ENCODE results near the gene PLXNC1. TPM values are rescaled to one million over a fixed set of nuclear protein-coding genes. Genes with fewer than 3 reads are reported as not detected.

Gene PLXNC1
- total RNA-seq, 2 donors from 2014 or later, result 11.3 to 14.1 TPM

- H3K9me3 Mint-ChIP-seq, result no peaks in the 10 kb centered on the region
- no peak for ATAC-seq (replicated peaks in 1 of 2)
- no peak for DNase-seq
- H3K27me3 Mint-ChIP-seq (ENCODE audit: low read depth), result no peaks in the 10 kb centered on the region
- no peak overlapping the region for H3K27ac Mint-ChIP-seq
- H3K4me3 Mint-ChIP-seq, result no peak overlapping the region
- peaks cover 82% of the 10 kb centered on the region for H3K4me1 Mint-ChIP-seq (ENCODE audit: low read depth)
- H3K36me3 Mint-ChIP-seq (ENCODE audit: insufficient read depth in 2 of 2), result peaks cover 0 to 4% of the 10 kb centered on the region in 2 donors
These were observed 117.8 kb downstream of the PLXNC1 start for GRCh38 chr12:94265966-94266745.

GRCh38 chr12:94266796-94267536, 118.6 kb downstream of the PLXNC1 start:
- Mint-ChIP-seq H3K36me3 (ENCODE audit: insufficient read depth in 2 of 2) (peaks cover 0 to 2% of the 10 kb centered on the region in 2 donors), H3K9me3 (no peaks in the 10 kb centered on the region), H3K27ac (no peak overlapping the region), H3K4me1 (ENCODE audit: low read depth) (peaks cover 86% of the 10 kb centered on the region), H3K4me3 (peak overlapping the region; percentile 22 to 29), H3K27me3 (ENCODE audit: low read depth) (no peaks in the 10 kb centered on the region)
- ATAC-seq (replicated peaks in 1 of 2) (no peak), DNase-seq (no peak)

DNA sequence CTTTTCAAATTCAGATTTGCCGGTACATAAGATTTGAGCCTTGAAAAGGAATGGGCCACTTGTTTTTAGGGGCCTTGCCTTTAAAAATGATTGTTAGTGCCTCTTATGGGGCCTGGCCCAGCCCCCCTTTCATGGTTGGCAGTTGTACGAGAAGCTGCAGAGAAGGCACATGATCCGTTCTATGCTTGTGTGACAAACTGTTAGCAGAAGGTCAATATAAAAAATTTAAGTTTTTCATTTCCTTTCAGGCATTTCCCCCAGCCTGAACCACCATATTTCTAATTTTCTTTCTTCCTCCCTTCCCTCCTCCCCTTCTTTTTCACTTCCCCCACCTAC, 119.1 kb downstream of the PLXNC1 start:
- Mint-ChIP-seq H3K27me3 (ENCODE audit: low read depth) (no peaks in the 10 kb centered on the region), H3K4me1 (ENCODE audit: low read depth) (peaks cover 86% of the 10 kb centered on the region), H3K27ac (no peak overlapping the region), H3K4me3 (peak overlapping the region in 1 of 2 donors; percentile 15), H3K36me3 (ENCODE audit: insufficient read depth in 2 of 2) (peaks cover 1 to 2% of the 10 kb centered on the region in 2 donors), H3K9me3 (no peaks in the 10 kb centered on the region)
- ATAC-seq (replicated peaks in 1 of 2) (no peak), DNase-seq (no peak)

GRCh38 chr12:94267921-94268471, 119.6 kb downstream of the PLXNC1 start:
- Mint-ChIP-seq H3K4me1 (ENCODE audit: low read depth) (peaks cover 81% of the 10 kb centered on the region), H3K9me3 (no peaks in the 10 kb centered on the region)
- ATAC-seq (replicated peaks in 1 of 2), result no peak

GRCh38 chr12:94269316-94269999, 121.1 kb downstream of the PLXNC1 start:
- H3K36me3 Mint-ChIP-seq (ENCODE audit: insufficient read depth in 2 of 2), result peaks cover 1 to 5% of the 10 kb centered on the region in 2 donors
- no peaks in the 10 kb centered on the region for H3K27me3 Mint-ChIP-seq (ENCODE audit: low read depth)
- no peak for DNase-seq
- peaks cover 71% of the 10 kb centered on the region for H3K4me1 Mint-ChIP-seq (ENCODE audit: low read depth)
- peak overlapping the region; percentile 67 to 97 for H3K4me3 Mint-ChIP-seq
- peak overlapping the region; percentile 92 for H3K27ac Mint-ChIP-seq
- H3K9me3 Mint-ChIP-seq, result no peaks in the 10 kb centered on the region
- ATAC-seq (replicated peaks in 1 of 2), result peak; percentile 84 to 86

More at GRCh38 chr12:94267921-94268471, 119.6 kb downstream of the PLXNC1 start:
- Mint-ChIP-seq H3K27me3 (ENCODE audit: low read depth) (no peaks in the 10 kb centered on the region), H3K27ac (no peak overlapping the region), H3K36me3 (ENCODE audit: insufficient read depth in 2 of 2) (peaks cover 1 to 2% of the 10 kb centered on the region in 2 donors), H3K4me3 (peak overlapping the region; percentile 37 to 52)
- no peak for DNase-seq

DNA sequence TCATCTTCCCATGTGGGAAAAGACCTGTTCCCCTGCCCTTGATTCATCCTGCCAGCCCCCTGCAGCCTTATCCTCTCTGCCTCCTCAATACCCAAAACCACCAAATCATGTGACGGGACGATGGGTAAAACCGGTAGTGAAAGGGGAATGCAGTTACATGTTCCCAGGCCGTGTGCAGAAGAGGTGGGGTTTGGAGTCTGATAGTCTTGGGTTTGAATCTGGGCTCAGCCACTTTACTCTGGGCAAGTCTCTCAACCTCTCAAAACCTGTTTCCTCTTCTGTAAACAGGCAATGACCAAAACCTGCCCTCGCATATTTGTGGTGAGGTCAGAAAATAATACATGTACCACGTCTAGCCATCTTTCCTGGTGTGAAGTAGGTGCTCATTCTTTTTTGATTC, 123.0 kb downstream of the PLXNC1 start:
- no peak for DNase-seq
- H3K4me3 Mint-ChIP-seq, result peak overlapping the region; percentile 7 to 21

GRCh38 chr12:94272280-94272679, 123.9 kb downstream of the PLXNC1 start:
- Mint-ChIP-seq H3K27me3 (ENCODE audit: low read depth) (no peaks in the 10 kb centered on the region), H3K9me3 (no peaks in the 10 kb centered on the region), H3K4me1 (ENCODE audit: low read depth) (peaks cover 56% of the 10 kb centered on the region), H3K27ac (no peak overlapping the region), H3K36me3 (ENCODE audit: insufficient read depth in 2 of 2) (peaks cover 1 to 3% of the 10 kb centered on the region in 2 donors), H3K4me3 (no peak overlapping the region)
- ATAC-seq (replicated peaks in 1 of 2), result no peak
- no peak for DNase-seq

More for the DNA sequence above, 123.0 kb downstream of the PLXNC1 start:
- ATAC-seq (replicated peaks in 1 of 2), result no peak
- no peaks in the 10 kb centered on the region for H3K9me3 Mint-ChIP-seq
- H3K27me3 Mint-ChIP-seq (ENCODE audit: low read depth), result no peaks in the 10 kb centered on the region
- no peak overlapping the region for H3K27ac Mint-ChIP-seq
- peaks cover 1 to 3% of the 10 kb centered on the region in 2 donors for H3K36me3 Mint-ChIP-seq (ENCODE audit: insufficient read depth in 2 of 2)
- H3K4me1 Mint-ChIP-seq (ENCODE audit: low read depth), result peaks cover 63% of the 10 kb centered on the region

DNA sequence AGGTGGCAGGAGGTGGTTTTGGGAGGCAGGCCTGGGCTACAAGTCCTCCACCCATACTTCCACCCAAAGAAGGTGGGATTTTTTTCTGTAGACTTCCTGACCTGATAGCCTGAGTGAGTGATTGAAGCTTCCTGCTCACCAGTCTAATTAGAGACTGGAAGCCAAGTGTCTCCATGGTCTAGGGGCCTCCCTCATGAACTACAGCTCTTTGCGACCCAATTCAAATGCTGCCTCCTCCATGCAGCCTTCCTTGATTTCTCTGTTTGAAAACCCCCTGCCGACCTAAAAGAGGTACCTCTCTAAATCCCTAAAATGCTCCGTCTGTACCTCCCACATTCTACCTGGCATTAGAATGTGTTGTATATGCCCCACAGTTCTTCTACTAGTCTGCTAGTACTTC, 124.9 kb downstream of the PLXNC1 start:
- peaks cover 1 to 3% of the 10 kb centered on the region in 2 donors for H3K36me3 Mint-ChIP-seq (ENCODE audit: insufficient read depth in 2 of 2)
- H3K27me3 Mint-ChIP-seq (ENCODE audit: low read depth), result no peaks in the 10 kb centered on the region
- H3K27ac Mint-ChIP-seq, result no peak overlapping the region
- H3K9me3 Mint-ChIP-seq, result no peaks in the 10 kb centered on the region
- DNase-seq (no peak), ATAC-seq (replicated peaks in 1 of 2) (no peak)
- H3K4me1 Mint-ChIP-seq (ENCODE audit: low read depth), result peaks cover 46% of the 10 kb centered on the region
- H3K4me3 Mint-ChIP-seq, result no peak overlapping the region

DNA sequence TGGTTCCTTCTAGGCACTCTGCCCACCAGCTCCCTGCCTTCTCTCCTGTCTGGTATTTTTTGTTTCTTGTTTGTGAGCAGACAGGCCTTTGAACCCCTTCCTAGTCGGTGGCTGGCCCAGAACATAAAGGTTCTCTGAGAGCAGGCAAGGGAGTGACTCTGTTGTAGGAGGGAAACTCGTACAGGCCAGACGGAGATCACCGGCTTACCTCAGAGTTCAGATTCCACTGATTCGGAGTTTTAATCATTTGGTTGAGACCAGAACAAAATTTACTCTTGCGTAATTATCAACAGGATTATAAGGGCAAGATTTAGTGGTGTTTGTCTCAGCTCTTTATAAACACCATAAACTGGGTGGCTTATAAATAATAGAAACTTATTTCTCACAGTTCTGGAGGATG, 128.3 kb downstream of the PLXNC1 start:
- H3K27ac Mint-ChIP-seq, result no peak overlapping the region
- no peak overlapping the region for H3K4me3 Mint-ChIP-seq
- ATAC-seq (replicated peaks in 1 of 2) (no peak), DNase-seq (no peak)
- H3K4me1 Mint-ChIP-seq (ENCODE audit: low read depth), result peaks cover 12% of the 10 kb centered on the region
- H3K9me3 Mint-ChIP-seq, result no peaks in the 10 kb centered on the region
- no peaks in the 10 kb centered on the region for H3K27me3 Mint-ChIP-seq (ENCODE audit: low read depth)
- H3K36me3 Mint-ChIP-seq (ENCODE audit: insufficient read depth in 2 of 2), result peaks cover 1 to 4% of the 10 kb centered on the region in 2 donors

- no peaks in the 10 kb centered on the region for H3K27me3 Mint-ChIP-seq (ENCODE audit: low read depth)
- H3K36me3 Mint-ChIP-seq (ENCODE audit: insufficient read depth in 2 of 2), result peaks cover 0 to 7% of the 10 kb centered on the region in 2 donors
- H3K4me3 Mint-ChIP-seq, result no peak overlapping the region
- DNase-seq (no peak), ATAC-seq (replicated peaks in 1 of 2) (no peak)
- no peak overlapping the region for H3K27ac Mint-ChIP-seq
- H3K4me1 Mint-ChIP-seq (ENCODE audit: low read depth), result peaks cover 13% of the 10 kb centered on the region
- H3K9me3 Mint-ChIP-seq, result no peaks in the 10 kb centered on the region
These were observed 129.1 kb downstream of the PLXNC1 start for GRCh38 chr12:94277426-94278000.

GRCh38 chr12:94280063-94280462, 131.7 kb downstream of the PLXNC1 start:
- Mint-ChIP-seq H3K9me3 (no peaks in the 10 kb centered on the region), H3K27me3 (ENCODE audit: low read depth) (no peaks in the 10 kb centered on the region), H3K4me1 (ENCODE audit: low read depth) (peaks cover 20% of the 10 kb centered on the region), H3K4me3 (no peak overlapping the region), H3K27ac (no peak overlapping the region), H3K36me3 (ENCODE audit: insufficient read depth in 2 of 2) (peaks cover 0 to 4% of the 10 kb centered on the region in 2 donors)
- ATAC-seq (replicated peaks in 1 of 2) (no peak), DNase-seq (no peak)

DNA sequence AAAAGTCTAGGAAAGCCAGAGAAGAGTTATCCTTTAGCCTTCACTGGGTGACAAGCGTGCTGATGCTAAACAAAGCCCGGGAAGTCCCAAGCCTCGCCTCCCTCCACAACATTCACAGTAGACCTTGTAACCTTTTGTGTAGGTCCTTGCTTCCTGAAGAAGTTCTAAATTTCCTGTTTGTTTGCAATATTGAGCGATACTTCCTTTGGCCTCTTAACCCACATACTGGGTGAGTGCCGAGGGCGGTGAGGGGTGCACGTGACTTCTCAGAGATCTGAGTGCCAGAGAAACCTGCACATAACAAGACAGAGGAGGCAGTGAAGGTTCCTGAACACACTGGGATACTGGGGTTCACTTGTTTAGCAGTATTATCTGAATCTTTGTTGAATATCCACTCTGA, 134.3 kb downstream of the PLXNC1 start:
- H3K4me3 Mint-ChIP-seq, result peak overlapping the region; percentile 51 to 53
- peak overlapping the region; percentile 43 for H3K27ac Mint-ChIP-seq
- peak; percentile 66 to 71 for ATAC-seq (replicated peaks in 1 of 2)
- no peaks in the 10 kb centered on the region for H3K9me3 Mint-ChIP-seq
- H3K4me1 Mint-ChIP-seq (ENCODE audit: low read depth), result peaks cover 20% of the 10 kb centered on the region
- H3K36me3 Mint-ChIP-seq (ENCODE audit: insufficient read depth in 2 of 2), result peaks cover 2 to 4% of the 10 kb centered on the region in 2 donors
- H3K27me3 Mint-ChIP-seq (ENCODE audit: low read depth), result no peaks in the 10 kb centered on the region
- DNase-seq, result peak in 1 of 2 donors; percentile 42
